PFSK-1 (cell line): ENCODE results near the gene PLB1.

ENCODE experiments used
- POLR2AphosphoS5 ChIP-seq: IDR thresholded peaks from 2 replicates; pipeline ENCODE4 v1.6.1; 2012; ENCODE audit warnings: low read depth, mild to moderate bottlenecking, control low read depth, low read length, moderate library complexity
- SIN3A ChIP-seq: IDR thresholded peaks from 2 replicates; pipeline ENCODE4 v1.6.1; 2012; ENCODE audit warnings: mild to moderate bottlenecking, low read length, moderate library complexity, borderline replicate concordance; ENCODE audit not compliant: insufficient read depth
- TAF1 ChIP-seq: IDR thresholded peaks from 2 replicates; pipeline ENCODE4 v1.6.1; 2012; ENCODE audit warnings: low read length, control low read depth, borderline replicate concordance; ENCODE audit not compliant: insufficient read depth

GRCh38 chr2:28658369-28658768 lies 162.5 kb downstream of the PLB1 start:
- TF ChIP-seq TAF1 (no peak), POLR2AphosphoS5 (no peak), SIN3A (no peak)
